Keratinocyte (primary cell): ENCODE data around the gene SIGLEC8.

Experiments used
- EZH2 ChIP-seq: IDR thresholded peaks from one replicate; pipeline ENCODE4 v1.6.1; 2012; ENCODE audit warnings: inconsistent platforms, mild to moderate bottlenecking, low read length, moderate library complexity
- TF ChIP-seq, protein P1 (sequence below), 3 experiments: IDR thresholded peaks in 1 of 3; conservative IDR thresholded peaks in 1 of 3; optimal IDR thresholded peaks in 1 of 3; 2 replicates in 2 of 3; 3 replicates in 1 of 3; pipeline versions ENCODE3 to v1.5.1; 2011; ENCODE audit warnings: low read length in 3 of 3, mild to moderate bottlenecking in 3 of 3, moderate library complexity in 2 of 3, control low read depth in 1 of 3, inconsistent platforms in 1 of 3; ENCODE audit not compliant: insufficient read depth in 2 of 3; ENCODE audit errors: extremely low read depth in 1 of 3

DNA sequence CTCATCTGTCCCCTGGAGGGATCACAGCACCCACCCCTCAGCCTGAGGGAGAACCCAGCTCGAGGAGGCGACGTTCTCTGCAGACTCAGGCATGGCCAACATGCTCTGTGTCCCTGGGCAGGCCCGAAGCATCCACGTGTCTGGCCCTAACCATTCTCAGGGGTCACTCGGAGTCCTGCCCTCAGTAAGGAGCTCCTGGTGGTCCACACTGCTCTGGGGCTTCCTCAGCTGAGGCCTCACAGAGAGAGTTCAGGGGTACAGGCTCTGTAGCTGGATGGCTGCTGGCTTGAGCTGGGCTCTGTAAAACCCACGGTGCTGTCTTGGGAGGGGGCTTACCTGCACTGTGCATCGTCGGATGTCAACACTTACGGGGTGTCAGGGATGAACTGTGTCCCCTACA lies 4.4 kb upstream of the SIGLEC8 start:
- TF ChIP-seq, protein P1, sequence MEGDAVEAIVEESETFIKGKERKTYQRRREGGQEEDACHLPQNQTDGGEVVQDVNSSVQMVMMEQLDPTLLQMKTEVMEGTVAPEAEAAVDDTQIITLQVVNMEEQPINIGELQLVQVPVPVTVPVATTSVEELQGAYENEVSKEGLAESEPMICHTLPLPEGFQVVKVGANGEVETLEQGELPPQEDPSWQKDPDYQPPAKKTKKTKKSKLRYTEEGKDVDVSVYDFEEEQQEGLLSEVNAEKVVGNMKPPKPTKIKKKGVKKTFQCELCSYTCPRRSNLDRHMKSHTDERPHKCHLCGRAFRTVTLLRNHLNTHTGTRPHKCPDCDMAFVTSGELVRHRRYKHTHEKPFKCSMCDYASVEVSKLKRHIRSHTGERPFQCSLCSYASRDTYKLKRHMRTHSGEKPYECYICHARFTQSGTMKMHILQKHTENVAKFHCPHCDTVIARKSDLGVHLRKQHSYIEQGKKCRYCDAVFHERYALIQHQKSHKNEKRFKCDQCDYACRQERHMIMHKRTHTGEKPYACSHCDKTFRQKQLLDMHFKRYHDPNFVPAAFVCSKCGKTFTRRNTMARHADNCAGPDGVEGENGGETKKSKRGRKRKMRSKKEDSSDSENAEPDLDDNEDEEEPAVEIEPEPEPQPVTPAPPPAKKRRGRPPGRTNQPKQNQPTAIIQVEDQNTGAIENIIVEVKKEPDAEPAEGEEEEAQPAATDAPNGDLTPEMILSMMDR (optimal IDR thresholded peaks at IDR 0.05 in 1 of 3, IDR thresholded peaks at IDR 0.05 in 1 of 3, conservative IDR thresholded peaks at IDR 0.05 in 1 of 3; ENCODE audit: extremely low read depth in 1 of 3, insufficient read depth in 2 of 3, low read length in 3 of 3): no peak
- TF ChIP-seq EZH2: no peak
